GM23338 (cell line): ENCODE data around the gene TMEM221. TPM values are rescaled to one million over a fixed set of nuclear protein-coding genes. Genes with fewer than 3 reads are reported as not detected.

Experiments
- ATAC-seq: fragments of 200-7000 bp; cut with Tn5 transposase; 3 replicates; pipeline ENCODE4 v1.9.1; 2020
- DNase-seq: peaks from one replicate; pipeline ENCODE4 v3.0.0-alpha.2; 2015; ENCODE audit warnings: low spot score
- H2AFZ ChIP-seq: fragments of 200-600 bp; sonication (generic); 2 replicates; pipeline ENCODE4 v1.8.0; 2016; ENCODE audit warnings: antibody characterized with exemption, mild to moderate bottlenecking, moderate library complexity
- H3F3A ChIP-seq: fragments of 200-600 bp; sonication (generic); replicated peaks from 2 replicates; pipeline ENCODE4 v1.8.0; 2017; ENCODE audit warnings: antibody characterized with exemption, mixed run types, low read depth
- H3K27ac ChIP-seq: fragments of 200-600 bp; sonication (generic); 2 replicates; pipeline ENCODE4 v1.6.1; 2016; ENCODE audit warnings: low read depth
- H3K27me3 ChIP-seq: fragments of 200-600 bp; sonication (generic); 2 replicates; pipeline ENCODE4 v1.8.0; 2016; ENCODE audit warnings: mild to moderate bottlenecking, mixed run types, moderate library complexity; ENCODE audit not compliant: insufficient read depth
- H3K36me3 ChIP-seq: fragments of 200-600 bp; sonication (generic); 2 replicates; pipeline ENCODE4 v1.8.0; 2016; ENCODE audit warnings: mild to moderate bottlenecking; ENCODE audit not compliant: insufficient read depth
- H3K4me1 ChIP-seq: fragments of 200-600 bp; sonication (generic); 2 replicates; pipeline ENCODE4 v1.8.0; 2016; ENCODE audit warnings: mild to moderate bottlenecking, moderate library complexity; ENCODE audit not compliant: insufficient read depth
- H3K4me2 ChIP-seq: fragments of 200-600 bp; sonication (generic); 2 replicates; pipeline ENCODE4 v1.7.1; 2017; ENCODE audit warnings: mixed run types
- H3K4me3 ChIP-seq: fragments of 200-600 bp; sonication (generic); 2 replicates; pipeline ENCODE4 v1.6.1; 2016; ENCODE audit warnings: mixed run types
- H3K79me2 ChIP-seq: fragments of 200-600 bp; sonication (generic); replicated peaks from 2 replicates; pipeline ENCODE4 v1.8.0; 2017; ENCODE audit warnings: mild to moderate bottlenecking; ENCODE audit not compliant: insufficient read depth
- H3K9me2 ChIP-seq: fragments of 200-600 bp; sonication (generic); 2 replicates; pipeline ENCODE4 v1.8.0; 2017; ENCODE audit not compliant: insufficient read depth
- H4K20me1 ChIP-seq: fragments of 200-600 bp; sonication (generic); replicated peaks from 2 replicates; pipeline ENCODE4 v1.8.0; 2017; ENCODE audit warnings: mild to moderate bottlenecking; ENCODE audit not compliant: insufficient read depth
- H3K27ac Mint-ChIP-seq: 2 replicates; pipeline ENCODE4 v1.8.0; 2020; ENCODE audit warnings: inconsistent platforms, mild to moderate bottlenecking, moderate library complexity, mixed read lengths
- H3K27me3 Mint-ChIP-seq: 3 replicates; pipeline ENCODE4 v1.8.0; 2022; ENCODE audit warnings: low read depth, mild to moderate bottlenecking, moderate library complexity, mixed read lengths, inconsistent platforms; ENCODE audit not compliant: insufficient read depth, poor library complexity
- H3K36me3 Mint-ChIP-seq: 3 replicates; pipeline ENCODE4 v1.8.0; 2021; ENCODE audit warnings: low read depth, mild to moderate bottlenecking, inconsistent platforms, moderate library complexity, mixed read lengths
- H3K4me1 Mint-ChIP-seq: 3 replicates; pipeline ENCODE4 v1.8.0; 2020; ENCODE audit warnings: mild to moderate bottlenecking, inconsistent platforms, mixed read lengths
- H3K4me3 Mint-ChIP-seq: 3 replicates; pipeline ENCODE4 v1.8.0; 2021; ENCODE audit warnings: moderate library complexity, mild to moderate bottlenecking, inconsistent platforms, mixed read lengths
- H3K9me3 Mint-ChIP-seq: 3 replicates; pipeline ENCODE4 v1.8.0; 2020; ENCODE audit warnings: moderate library complexity, mild to moderate bottlenecking, inconsistent platforms, mixed read lengths
- CTCF ChIP-seq, 2 experiments: fragments of 200-600 bp in 1 of 2; sonication (generic) in 1 of 2; conservative IDR thresholded peaks; 2 replicates each; pipeline versions ENCODE4 v1.5.1 to v1.6.1; 2016 to 2017; ENCODE audit warnings: antibody characterized with exemption in 2 of 2, low read depth in 2 of 2, mild to moderate bottlenecking in 2 of 2, moderate library complexity in 1 of 2
- EZH2phosphoT487 ChIP-seq: fragments of 200-600 bp; sonication (generic); IDR thresholded peaks from one replicate; pipeline ENCODE4 v1.8.1; 2018; ENCODE audit warnings: antibody characterized with exemption; ENCODE audit not compliant: unreplicated experiment
- ZNF331 ChIP-seq: fragments of 250-450 bp; sonication (Bioruptor Pico); IDR thresholded peaks from 2 replicates; pipeline ENCODE4 v1.5.0; 2020; ENCODE audit warnings: low read depth, mild to moderate bottlenecking, moderate library complexity
- polyA plus RNA-seq: library from polyadenylated mRNA; unstranded; fragments of >200 nt; fragmentation: Nextera tagmentation; extraction: Ambion mirVana; gene quantifications from 2 replicates; pipeline ENCODE4 v1.2.1, GENCODE V29; 2016
- total RNA-seq: library from RNA; depleted of rRNA; stranded (reverse); fragments of >200 nt; shearing (Covaris generic); gene quantifications from 2 replicates; pipeline ENCODE4 v1.2.3, GENCODE V29; 2014
- TF ChIP-seq, protein P1 (sequence below): fragments of 250-450 bp; sonication (Bioruptor Pico); IDR thresholded peaks from 2 replicates; pipeline ENCODE4 v1.5.0; 2020; ENCODE audit warnings: mild to moderate bottlenecking, moderate library complexity

Gene TMEM221
- total and polyA plus RNA-seq, 2 experiments from 2014 or later, result 0.40 to 0.90 TPM

GRCh38 chr19:17421942-17422341 lies 26.5 kb downstream of the TMEM221 start (continued):
- TF ChIP-seq, protein P1, sequence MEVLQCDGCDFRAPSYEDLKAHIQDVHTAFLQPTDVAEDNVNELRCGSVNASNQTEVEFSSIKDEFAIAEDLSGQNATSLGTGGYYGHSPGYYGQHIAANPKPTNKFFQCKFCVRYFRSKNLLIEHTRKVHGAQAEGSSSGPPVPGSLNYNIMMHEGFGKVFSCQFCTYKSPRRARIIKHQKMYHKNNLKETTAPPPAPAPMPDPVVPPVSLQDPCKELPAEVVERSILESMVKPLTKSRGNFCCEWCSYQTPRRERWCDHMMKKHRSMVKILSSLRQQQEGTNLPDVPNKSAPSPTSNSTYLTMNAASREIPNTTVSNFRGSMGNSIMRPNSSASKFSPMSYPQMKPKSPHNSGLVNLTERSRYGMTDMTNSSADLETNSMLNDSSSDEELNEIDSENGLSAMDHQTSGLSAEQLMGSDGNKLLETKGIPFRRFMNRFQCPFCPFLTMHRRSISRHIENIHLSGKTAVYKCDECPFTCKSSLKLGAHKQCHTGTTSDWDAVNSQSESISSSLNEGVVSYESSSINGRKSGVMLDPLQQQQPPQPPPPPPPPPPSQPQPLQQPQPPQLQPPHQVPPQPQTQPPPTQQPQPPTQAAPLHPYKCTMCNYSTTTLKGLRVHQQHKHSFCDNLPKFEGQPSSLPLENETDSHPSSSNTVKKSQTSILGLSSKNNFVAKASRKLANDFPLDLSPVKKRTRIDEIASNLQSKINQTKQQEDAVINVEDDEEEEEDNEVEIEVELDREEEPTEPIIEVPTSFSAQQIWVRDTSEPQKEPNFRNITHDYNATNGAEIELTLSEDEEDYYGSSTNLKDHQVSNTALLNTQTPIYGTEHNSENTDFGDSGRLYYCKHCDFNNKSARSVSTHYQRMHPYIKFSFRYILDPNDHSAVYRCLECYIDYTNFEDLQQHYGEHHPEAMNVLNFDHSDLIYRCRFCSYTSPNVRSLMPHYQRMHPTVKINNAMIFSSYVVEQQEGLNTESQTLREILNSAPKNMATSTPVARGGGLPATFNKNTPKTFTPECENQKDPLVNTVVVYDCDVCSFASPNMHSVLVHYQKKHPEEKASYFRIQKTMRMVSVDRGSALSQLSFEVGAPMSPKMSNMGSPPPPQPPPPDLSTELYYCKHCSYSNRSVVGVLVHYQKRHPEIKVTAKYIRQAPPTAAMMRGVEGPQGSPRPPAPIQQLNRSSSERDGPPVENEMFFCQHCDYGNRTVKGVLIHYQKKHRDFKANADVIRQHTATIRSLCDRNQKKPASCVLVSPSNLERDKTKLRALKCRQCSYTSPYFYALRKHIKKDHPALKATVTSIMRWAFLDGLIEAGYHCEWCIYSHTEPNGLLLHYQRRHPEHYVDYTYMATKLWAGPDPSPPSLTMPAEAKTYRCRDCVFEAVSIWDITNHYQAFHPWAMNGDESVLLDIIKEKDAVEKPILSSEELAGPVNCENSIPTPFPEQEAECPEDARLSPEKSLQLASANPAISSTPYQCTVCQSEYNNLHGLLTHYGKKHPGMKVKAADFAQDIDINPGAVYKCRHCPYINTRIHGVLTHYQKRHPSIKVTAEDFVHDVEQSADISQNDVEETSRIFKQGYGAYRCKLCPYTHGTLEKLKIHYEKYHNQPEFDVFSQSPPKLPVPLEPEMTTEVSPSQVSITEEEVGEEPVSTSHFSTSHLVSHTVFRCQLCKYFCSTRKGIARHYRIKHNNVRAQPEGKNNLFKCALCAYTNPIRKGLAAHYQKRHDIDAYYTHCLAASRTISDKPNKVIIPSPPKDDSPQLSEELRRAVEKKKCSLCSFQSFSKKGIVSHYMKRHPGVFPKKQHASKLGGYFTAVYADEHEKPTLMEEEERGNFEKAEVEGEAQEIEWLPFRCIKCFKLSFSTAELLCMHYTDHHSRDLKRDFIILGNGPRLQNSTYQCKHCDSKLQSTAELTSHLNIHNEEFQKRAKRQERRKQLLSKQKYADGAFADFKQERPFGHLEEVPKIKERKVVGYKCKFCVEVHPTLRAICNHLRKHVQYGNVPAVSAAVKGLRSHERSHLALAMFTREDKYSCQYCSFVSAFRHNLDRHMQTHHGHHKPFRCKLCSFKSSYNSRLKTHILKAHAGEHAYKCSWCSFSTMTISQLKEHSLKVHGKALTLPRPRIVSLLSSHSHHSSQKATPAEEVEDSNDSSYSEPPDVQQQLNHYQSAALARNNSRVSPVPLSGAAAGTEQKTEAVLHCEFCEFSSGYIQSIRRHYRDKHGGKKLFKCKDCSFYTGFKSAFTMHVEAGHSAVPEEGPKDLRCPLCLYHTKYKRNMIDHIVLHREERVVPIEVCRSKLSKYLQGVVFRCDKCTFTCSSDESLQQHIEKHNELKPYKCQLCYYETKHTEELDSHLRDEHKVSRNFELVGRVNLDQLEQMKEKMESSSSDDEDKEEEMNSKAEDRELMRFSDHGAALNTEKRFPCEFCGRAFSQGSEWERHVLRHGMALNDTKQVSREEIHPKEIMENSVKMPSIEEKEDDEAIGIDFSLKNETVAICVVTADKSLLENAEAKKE (CRISPR knock-in tag), result no peak
- TF ChIP-seq EZH2phosphoT487, result no peak

DNA sequence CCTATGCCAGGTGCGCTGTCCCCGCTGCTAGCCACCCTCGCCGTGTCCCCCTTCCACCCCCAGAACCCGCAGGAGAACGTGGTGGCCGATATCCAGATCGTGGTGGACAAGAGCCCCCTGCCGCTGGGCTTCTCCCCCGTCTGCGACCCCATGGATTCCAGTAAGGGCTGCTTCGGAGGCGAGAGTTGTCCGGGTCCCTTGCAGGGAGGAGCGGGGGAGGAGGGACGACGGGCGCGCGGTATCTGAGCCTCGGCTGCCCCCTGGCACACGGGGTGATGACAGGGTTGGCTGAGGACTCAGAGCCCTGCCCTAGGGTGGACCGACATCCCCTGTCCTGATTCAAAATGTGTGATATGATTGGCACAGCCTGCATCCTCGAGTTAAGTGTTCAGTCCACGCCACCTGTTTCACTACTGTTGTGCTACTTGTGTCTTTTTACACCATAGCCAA lies 28.0 kb downstream of the TMEM221 start:
- ATAC-seq (peak; percentile 34), DNase-seq (peak; percentile 68)
- Histone ChIP-seq H4K20me1 (no peaks in the 10 kb centered on the region), H3K36me3 (no peaks in the 10 kb centered on the region), H3K4me3 (peak overlapping the region; percentile 70), H2AFZ (peak overlapping the region; percentile 85), H3K4me1 (peaks cover 19% of the 10 kb centered on the region), H3K27ac (no peak overlapping the region), H3K9me2 (no peaks in the 10 kb centered on the region), H3K27me3 (peaks cover 18% of the 10 kb centered on the region), H3F3A (0 out of 2 replicates have a peak, but pooled peaks cover 4% of the 10 kb centered on the region), H3K4me2 (peak overlapping the region; percentile 88), H3K79me2 (no peaks in the 10 kb centered on the region)
- TF ChIP-seq CTCF (conservative IDR thresholded peaks at IDR 0.05; ENCODE audit: low read depth in 2 of 2), result peak in 1 of 2 experiments; percentile 61; a peak in 3 of 4 replicates
- no peak for TF ChIP-seq ZNF331 (CRISPR knock-in tag)
- TF ChIP-seq EZH2phosphoT487, result no peak
- peaks cover 24% of the 10 kb centered on the region for H3K27me3 Mint-ChIP-seq
- H3K9me3 Mint-ChIP-seq, result no peaks in the 10 kb centered on the region
- H3K4me3 Mint-ChIP-seq, result peak overlapping the region; percentile 86
- H3K27ac Mint-ChIP-seq, result no peak overlapping the region; the same call in 1 of the 2 replicates
- no peaks in the 10 kb centered on the region; the same call in 1 of the 3 replicates for H3K36me3 Mint-ChIP-seq
- peaks cover 28% of the 10 kb centered on the region for H3K4me1 Mint-ChIP-seq
